MM.1S (cell line): ENCODE results near the gene UBE2F.

Source experiments
- CTCF ChIP-seq: fragments of 300-600 bp; sonication (generic); IDR thresholded peaks from 2 replicates; pipeline ENCODE4 v1.5.1; 2016; ENCODE audit warnings: antibody characterized with exemption, low read length, mixed read lengths
- EZH2 ChIP-seq: fragments of 300-600 bp; sonication (generic); optimal IDR thresholded peaks from 2 replicates; pipeline ENCODE3; 2017; ENCODE audit warnings: low read depth, mild to moderate bottlenecking, antibody characterized with exemption, low read length, mixed read lengths

- TF ChIP-seq EZH2, result no peak
- no peak for TF ChIP-seq CTCF
Observed at GRCh38 chr2:238081150-238081549, 114.3 kb downstream of the UBE2F start.
